A549 treated with Hydrocortisone at 1 μM for 4 hours (cell line): ENCODE results near the gene ZNF20. TPM values are rescaled to one million over a fixed set of nuclear protein-coding genes. Genes with fewer than 3 reads are reported as not detected.

Experiments used
- total RNA-seq: library from RNA; stranded (reverse); fragments of 200-300 nt; extraction: Qiagen RNA extraction; gene quantifications from 5 replicates; pipeline ENCODE4 v1.2.3, GENCODE V29; 2022

ZNF20 gene
- 0.08 to 0.44 TPM (median 0.20 TPM) in 4 of 5 replicates, not detected in the other for total RNA-seq

DNA sequence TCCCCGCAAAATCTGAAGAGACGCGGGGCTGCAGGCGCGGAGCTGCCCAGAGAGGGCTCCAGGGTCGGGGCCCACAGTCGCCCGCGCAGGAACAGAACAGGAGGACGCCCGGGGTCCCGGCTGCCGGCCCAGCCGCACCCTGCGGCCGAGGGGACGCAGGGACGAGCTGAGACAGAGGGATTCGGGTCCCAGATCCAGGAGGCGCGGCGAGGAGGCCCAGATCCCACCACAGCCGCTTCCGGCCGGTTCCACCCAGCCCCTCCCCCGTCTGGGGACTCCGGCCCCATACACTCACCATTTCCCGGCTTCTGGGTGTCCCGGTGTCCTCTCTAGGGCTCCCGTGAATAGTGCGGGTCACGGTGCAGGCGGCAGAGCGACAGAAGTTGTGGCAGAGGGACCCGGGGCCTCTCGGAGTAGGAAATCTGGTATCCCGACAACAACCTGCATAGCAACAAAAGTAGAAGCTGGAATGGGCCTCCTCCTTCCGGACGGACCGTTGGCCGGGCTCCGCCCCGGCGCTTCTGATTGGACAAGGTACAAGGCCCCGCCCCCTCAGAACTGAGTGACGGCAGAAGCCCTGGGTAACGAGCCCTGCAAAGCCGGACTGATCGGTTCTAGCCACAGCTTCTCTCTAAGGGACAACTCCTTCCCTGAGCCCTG is at the start of gene ZNF20:
Gene ZNF20, minus strand, starts transcription at position 466 of the 660 bp plus-strand sequence. Its CDS starts 168 bp downstream, at position 298.

DNA sequence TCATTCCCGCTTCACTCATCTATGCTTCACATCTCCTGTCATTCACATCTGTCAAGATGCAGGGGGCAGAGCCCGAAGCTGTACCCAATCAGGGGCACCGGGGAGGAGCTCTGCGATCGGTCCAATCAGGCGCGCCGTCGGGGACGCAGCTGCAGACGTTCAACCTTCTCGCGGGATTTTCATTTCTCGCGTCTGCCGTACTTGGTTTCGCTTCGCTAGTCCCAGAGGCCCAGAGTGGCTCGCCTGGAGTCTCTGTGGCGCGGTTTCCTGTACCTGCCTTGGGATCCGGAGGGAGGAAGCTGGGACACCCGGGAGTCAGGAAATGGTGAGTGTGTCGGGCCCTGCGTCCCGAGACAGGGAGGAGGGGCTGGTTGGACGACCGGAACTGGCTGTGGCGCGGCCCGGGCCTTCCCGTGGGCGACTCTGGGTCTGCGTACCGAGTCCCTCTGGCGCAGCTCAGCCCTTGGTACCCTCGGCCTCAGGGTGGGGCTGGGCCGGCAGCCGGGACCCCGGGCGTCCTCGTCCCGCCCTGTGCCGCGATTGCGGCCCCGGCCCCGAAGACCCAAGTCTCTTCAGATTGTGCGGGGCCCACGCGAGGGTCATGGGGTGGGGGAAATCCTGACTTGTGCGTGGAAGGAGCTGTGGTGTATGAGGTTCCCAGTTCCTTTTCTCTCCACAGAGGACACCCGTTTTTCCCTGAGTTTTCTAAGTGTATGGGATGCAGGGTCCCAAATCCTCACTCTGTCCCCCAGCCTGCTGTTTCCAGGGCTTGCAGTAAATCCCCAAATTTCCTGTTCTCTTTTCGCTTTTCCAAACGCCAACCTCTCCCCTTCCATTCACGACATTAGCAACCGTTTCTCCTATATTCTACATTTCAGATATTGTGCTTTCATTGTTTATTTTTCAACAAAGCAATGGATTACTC is 23.0 kb upstream of the ZNF20 start, which contains the start of gene ZNF136:
Gene ZNF136, plus strand, starts transcription at position 215 of the 925 bp plus-strand sequence. Its CDS starts 108 bp downstream, at position 323.

DNA sequence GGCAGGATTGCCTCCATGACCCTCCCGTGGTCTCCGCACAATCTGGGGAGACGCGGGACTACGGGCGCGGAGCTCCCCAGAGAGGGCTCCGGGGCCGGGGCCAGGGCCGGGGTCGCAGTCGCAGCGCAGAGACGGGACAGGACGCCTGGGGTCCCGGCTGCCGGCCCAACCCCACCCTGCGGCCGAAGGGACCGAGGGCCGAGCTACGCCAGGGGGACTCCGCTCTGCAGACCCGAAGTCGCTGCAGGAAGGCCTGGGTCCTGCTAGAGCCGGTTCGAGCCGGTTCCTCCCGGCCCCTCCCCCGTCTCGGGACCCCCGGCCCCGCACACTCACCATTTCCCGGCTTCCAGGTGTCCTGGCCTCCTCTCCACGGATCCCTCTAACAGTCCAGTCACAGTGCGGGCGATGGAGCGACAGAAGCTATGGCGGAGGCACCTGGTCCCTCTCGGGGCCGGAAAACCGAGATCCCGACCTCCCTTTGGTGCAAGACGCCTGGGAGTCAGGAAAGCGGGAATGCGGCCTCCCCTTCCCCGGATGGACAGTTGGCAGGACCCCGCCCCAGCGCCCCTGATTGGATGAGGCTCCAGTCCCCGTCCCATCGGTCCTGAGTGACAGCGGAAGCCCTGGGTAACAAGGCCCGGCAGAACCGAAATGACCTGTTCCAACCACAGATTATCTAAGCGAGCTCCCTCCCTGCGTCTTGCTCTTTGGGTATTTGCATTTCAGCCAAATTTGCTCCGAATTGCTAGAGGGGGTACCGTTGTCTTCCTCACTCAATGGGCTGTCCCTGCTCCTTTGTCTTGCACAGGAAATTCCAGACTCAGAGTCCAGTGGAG is 16.3 kb upstream of the ZNF20 start, which contains the start of gene ZNF625:
Gene ZNF625, minus strand, starts transcription at position 512 of the 836 bp plus-strand sequence. Its CDS starts 176 bp downstream, at position 336.

Other genes with a start within 250 kb of the ZNF20 start
- gene ZNF700, start 215.2 kb downstream of the ZNF20 start, total RNA-seq: 0.20 to 0.33 TPM (median 0.29 TPM) in 5 replicates
- not detected in 5 replicates for gene ZNF763, start 175.3 kb downstream of the ZNF20 start, total RNA-seq
- gene ZNF433, start 104.7 kb downstream of the ZNF20 start, total RNA-seq: not detected in 5 replicates
- not detected in 5 replicates for gene ZNF878, start 87.4 kb downstream of the ZNF20 start, total RNA-seq
- gene ZNF844, start 75.6 kb downstream of the ZNF20 start, total RNA-seq: not detected in 5 replicates
- gene ZNF625, start 16.4 kb upstream of the ZNF20 start, total RNA-seq: not detected in 5 replicates
- gene ZNF136, start 22.7 kb upstream of the ZNF20 start, total RNA-seq: 1.4 to 2.9 TPM (median 1.4 TPM) in 5 replicates
- gene ZNF44, start 154.5 kb upstream of the ZNF20 start, total RNA-seq: 0.54 to 1.4 TPM (median 0.89 TPM) in 5 replicates
- gene ZNF563, start 193.3 kb upstream of the ZNF20 start, total RNA-seq: not detected in 5 replicates
- gene ZNF442, start 225.3 kb upstream of the ZNF20 start, total RNA-seq: not detected in 5 replicates